ENCODE data around the gene SYNM.

SYNM gene

GRCh38 chr15:99140590-99140989 lies 35.7 kb downstream of the SYNM start:
- DNase-seq (ENCODE audit: low spot score) = no peak

GRCh38 chr15:99141943-99142342 lies 37.1 kb downstream of the SYNM start:
- no peak for DNase-seq (ENCODE audit: low spot score)

GRCh38 chr15:99142562-99142961 lies 37.7 kb downstream of the SYNM start:
- no peak for DNase-seq (ENCODE audit: low spot score)

- no peak for DNase-seq (ENCODE audit: low spot score)
These were observed 38.4 kb downstream of the SYNM start for GRCh38 chr15:99143242-99143641.

- DNase-seq (ENCODE audit: low spot score) = no peak
These were observed 39.1 kb downstream of the SYNM start for GRCh38 chr15:99143655-99144610.

GRCh38 chr15:99145005-99145404 lies 40.1 kb downstream of the SYNM start:
- no peak for DNase-seq (ENCODE audit: low spot score)

GRCh38 chr15:99145778-99146177 lies 40.9 kb downstream of the SYNM start:
- no peak for DNase-seq (ENCODE audit: low spot score)

GRCh38 chr15:99146661-99147060 lies 41.8 kb downstream of the SYNM start:
- no peak for DNase-seq (ENCODE audit: low spot score)

- DNase-seq (ENCODE audit: low spot score) = no peak
These were observed 44.0 kb downstream of the SYNM start for GRCh38 chr15:99148851-99149276.

GRCh38 chr15:99149366-99149765 lies 44.5 kb downstream of the SYNM start:
- no peak for DNase-seq (ENCODE audit: low spot score)

- no peak for DNase-seq (ENCODE audit: low spot score)
These were observed 46.3 kb downstream of the SYNM start for GRCh38 chr15:99151156-99151555.

GRCh38 chr15:99153026-99153535 lies 48.2 kb downstream of the SYNM start:
- DNase-seq (ENCODE audit: low spot score) = no peak

- no peak for DNase-seq (ENCODE audit: low spot score)
These were observed 49.4 kb downstream of the SYNM start for GRCh38 chr15:99154271-99154670.

GRCh38 chr15:99155961-99156443 lies 51.1 kb downstream of the SYNM start:
- no peak for DNase-seq (ENCODE audit: low spot score)

GRCh38 chr15:99157456-99157855 lies 52.6 kb downstream of the SYNM start:
- no peak for DNase-seq (ENCODE audit: low spot score)

- DNase-seq (ENCODE audit: low spot score) = no peak
These were observed 53.9 kb downstream of the SYNM start for GRCh38 chr15:99158626-99159412.

- DNase-seq (ENCODE audit: low spot score) = peak; percentile 17
These were observed 58.6 kb downstream of the SYNM start for GRCh38 chr15:99163271-99164062.

GRCh38 chr15:99164119-99164518 lies 59.2 kb downstream of the SYNM start:
- no peak for DNase-seq (ENCODE audit: low spot score)

- DNase-seq (ENCODE audit: low spot score) = no peak
These were observed 60.3 kb downstream of the SYNM start for GRCh38 chr15:99165020-99165790.

GRCh38 chr15:99165956-99166689 lies 61.2 kb downstream of the SYNM start:
- no peak for DNase-seq (ENCODE audit: low spot score)
